GM23338 (cell line): ENCODE measurements around the gene AIP. TPM values are rescaled to one million over a fixed set of nuclear protein-coding genes. Genes with fewer than 3 reads are reported as not detected.

Source experiments
- ATAC-seq: fragments of 200-7000 bp; cut with Tn5 transposase; 3 replicates; pipeline ENCODE4 v1.9.1; 2020
- DNase-seq: peaks from one replicate; pipeline ENCODE4 v3.0.0-alpha.2; 2015; ENCODE audit warnings: low spot score
- H2AFZ ChIP-seq: fragments of 200-600 bp; sonication (generic); 2 replicates; pipeline ENCODE4 v1.8.0; 2016; ENCODE audit warnings: antibody characterized with exemption, mild to moderate bottlenecking, moderate library complexity
- H3F3A ChIP-seq: fragments of 200-600 bp; sonication (generic); replicated peaks from 2 replicates; pipeline ENCODE4 v1.8.0; 2017; ENCODE audit warnings: antibody characterized with exemption, mixed run types, low read depth
- H3K27ac ChIP-seq: fragments of 200-600 bp; sonication (generic); 2 replicates; pipeline ENCODE4 v1.6.1; 2016; ENCODE audit warnings: low read depth
- H3K27me3 ChIP-seq: fragments of 200-600 bp; sonication (generic); 2 replicates; pipeline ENCODE4 v1.8.0; 2016; ENCODE audit warnings: mild to moderate bottlenecking, mixed run types, moderate library complexity; ENCODE audit not compliant: insufficient read depth
- H3K36me3 ChIP-seq: fragments of 200-600 bp; sonication (generic); 2 replicates; pipeline ENCODE4 v1.8.0; 2016; ENCODE audit warnings: mild to moderate bottlenecking; ENCODE audit not compliant: insufficient read depth
- H3K4me1 ChIP-seq: fragments of 200-600 bp; sonication (generic); 2 replicates; pipeline ENCODE4 v1.8.0; 2016; ENCODE audit warnings: mild to moderate bottlenecking, moderate library complexity; ENCODE audit not compliant: insufficient read depth
- H3K4me2 ChIP-seq: fragments of 200-600 bp; sonication (generic); 2 replicates; pipeline ENCODE4 v1.7.1; 2017; ENCODE audit warnings: mixed run types
- H3K4me3 ChIP-seq: fragments of 200-600 bp; sonication (generic); 2 replicates; pipeline ENCODE4 v1.6.1; 2016; ENCODE audit warnings: mixed run types
- H3K79me2 ChIP-seq: fragments of 200-600 bp; sonication (generic); replicated peaks from 2 replicates; pipeline ENCODE4 v1.8.0; 2017; ENCODE audit warnings: mild to moderate bottlenecking; ENCODE audit not compliant: insufficient read depth
- H3K9me2 ChIP-seq: fragments of 200-600 bp; sonication (generic); 2 replicates; pipeline ENCODE4 v1.8.0; 2017; ENCODE audit not compliant: insufficient read depth
- H4K20me1 ChIP-seq: fragments of 200-600 bp; sonication (generic); replicated peaks from 2 replicates; pipeline ENCODE4 v1.8.0; 2017; ENCODE audit warnings: mild to moderate bottlenecking; ENCODE audit not compliant: insufficient read depth
- H3K27ac Mint-ChIP-seq: 2 replicates; pipeline ENCODE4 v1.8.0; 2020; ENCODE audit warnings: inconsistent platforms, mild to moderate bottlenecking, moderate library complexity, mixed read lengths
- H3K27me3 Mint-ChIP-seq: 3 replicates; pipeline ENCODE4 v1.8.0; 2022; ENCODE audit warnings: low read depth, mild to moderate bottlenecking, moderate library complexity, mixed read lengths, inconsistent platforms; ENCODE audit not compliant: insufficient read depth, poor library complexity
- H3K36me3 Mint-ChIP-seq: 3 replicates; pipeline ENCODE4 v1.8.0; 2021; ENCODE audit warnings: low read depth, mild to moderate bottlenecking, inconsistent platforms, moderate library complexity, mixed read lengths
- H3K4me1 Mint-ChIP-seq: 3 replicates; pipeline ENCODE4 v1.8.0; 2020; ENCODE audit warnings: mild to moderate bottlenecking, inconsistent platforms, mixed read lengths
- H3K4me3 Mint-ChIP-seq: 3 replicates; pipeline ENCODE4 v1.8.0; 2021; ENCODE audit warnings: moderate library complexity, mild to moderate bottlenecking, inconsistent platforms, mixed read lengths
- H3K9me3 Mint-ChIP-seq: 3 replicates; pipeline ENCODE4 v1.8.0; 2020; ENCODE audit warnings: moderate library complexity, mild to moderate bottlenecking, inconsistent platforms, mixed read lengths
- ETS1 ChIP-seq: IDR thresholded peaks from 2 replicates; pipeline ENCODE4 v1.6.1; 2016; ENCODE audit warnings: antibody characterized with exemption
- EZH2 ChIP-seq: fragments of 200-600 bp; sonication (generic); IDR thresholded peaks from one replicate; pipeline ENCODE4 v1.8.0; 2017; ENCODE audit warnings: antibody characterized with exemption, mild to moderate bottlenecking, low read depth; ENCODE audit not compliant: unreplicated experiment
- NANOG ChIP-seq: IDR thresholded peaks from 2 replicates; pipeline ENCODE4 v1.6.1; 2016; ENCODE audit warnings: antibody characterized with exemption, borderline replicate concordance
- POLR2AphosphoS5 ChIP-seq: IDR thresholded peaks from 2 replicates; pipeline ENCODE4 v1.6.1; 2016; ENCODE audit warnings: antibody characterized with exemption, low read depth
- REST ChIP-seq: IDR thresholded peaks from one replicate; pipeline ENCODE4 v1.6.1; 2018; ENCODE audit warnings: antibody characterized with exemption; ENCODE audit not compliant: unreplicated experiment
- ZNF331 ChIP-seq: fragments of 250-450 bp; sonication (Bioruptor Pico); IDR thresholded peaks from 2 replicates; pipeline ENCODE4 v1.5.0; 2020; ENCODE audit warnings: low read depth, mild to moderate bottlenecking, moderate library complexity
- ZNF462 ChIP-seq: fragments of 250-450 bp; sonication (Bioruptor Pico); IDR thresholded peaks from 2 replicates; pipeline ENCODE4 v1.5.0; 2020; ENCODE audit warnings: mild to moderate bottlenecking, moderate library complexity
- polyA plus RNA-seq: library from polyadenylated mRNA; unstranded; fragments of >200 nt; fragmentation: Nextera tagmentation; extraction: Ambion mirVana; gene quantifications from 2 replicates; pipeline ENCODE4 v1.2.1, GENCODE V29; 2016
- total RNA-seq: library from RNA; depleted of rRNA; stranded (reverse); fragments of >200 nt; shearing (Covaris generic); gene quantifications from 2 replicates; pipeline ENCODE4 v1.2.3, GENCODE V29; 2014

AIP gene
- total and polyA plus RNA-seq, 2 experiments from 2014 or later = 29.1 to 32.1 TPM

- TF ChIP-seq REST (no peak), NANOG (no peak), ETS1 (no peak)
Measured at GRCh38 chr11:67437809-67438157, 45.0 kb upstream of the AIP start (continued).

- Histone ChIP-seq H3K79me2 (no peaks in the 10 kb centered on the region), H3K4me1 (peaks cover 14% of the 10 kb centered on the region), H2AFZ (no peak overlapping the region), H3K36me3 (0 out of 2 replicates have a peak, but pooled peaks cover 3% of the 10 kb centered on the region), H3K9me2 (no peaks in the 10 kb centered on the region), H4K20me1 (no peaks in the 10 kb centered on the region), H3K27me3 (no peaks in the 10 kb centered on the region), H3F3A (0 out of 2 replicates have a peak, but pooled peaks cover 16% of the 10 kb centered on the region), H3K4me3 (no peak overlapping the region), H3K27ac (peak overlapping the region; percentile 80; the same call in 1 of the 2 replicates), H3K4me2 (no peak overlapping the region)
- Mint-ChIP-seq H3K4me3 (no peak overlapping the region; the same call in 2 of the 3 replicates), H3K9me3 (no peaks in the 10 kb centered on the region), H3K4me1 (peaks cover 29% of the 10 kb centered on the region), H3K27me3 (peaks cover 11% of the 10 kb centered on the region), H3K36me3 (peaks cover 30% of the 10 kb centered on the region), H3K27ac (no peak overlapping the region)
- ATAC-seq (no peak), DNase-seq (no peak)
- TF ChIP-seq EZH2 (no peak), ZNF462 (CRISPR knock-in tag) (no peak), ETS1 (no peak), REST (no peak), POLR2AphosphoS5 (no peak; the same call in 1 of the 2 replicates), ZNF331 (no peak)
Measured at GRCh38 chr11:67438158-67438902, 44.5 kb upstream of the AIP start.
